Stimulated activated CD4-positive, alpha-beta T cell treated with anti-CD3 and anti-CD28 coated beads, Interleukin-1b, Interleukin-23, amount 100 ng/mL, for 1 hour (primary cell): ENCODE results near the gene BLCAP.
"Not testable (repeated sequence)": the region's sequence is repeated elsewhere in the genome, so short reads cannot be mapped to it uniquely, and the experiment has no call there.

ENCODE experiments used
- DNase-seq, 2 donors: peaks; one replicate each; pipeline ENCODE4 v3.0.0-alpha.2; 2020; ENCODE audit warnings: low read depth in 2 of 2

Gene BLCAP

GRCh38 chr20:37516811-37517750 lies 10.6 kb downstream of the BLCAP start:
- no peak for DNase-seq

GRCh38 chr20:37515876-37516275 lies 11.8 kb downstream of the BLCAP start:
- DNase-seq, result no peak

GRCh38 chr20:37513779-37514359 lies 13.8 kb downstream of the BLCAP start:
- DNase-seq, result no peak

- DNase-seq, result no peak
Observed at GRCh38 chr20:37511610-37512275, 15.9 kb downstream of the BLCAP start.

- no peak for DNase-seq
Observed at GRCh38 chr20:37510226-37510625, 17.4 kb downstream of the BLCAP start.

- DNase-seq, result no peak
Observed at GRCh38 chr20:37506152-37506725, 21.4 kb downstream of the BLCAP start.

- DNase-seq, result no peak
Observed at GRCh38 chr20:37505263-37506151, 22.2 kb downstream of the BLCAP start.

GRCh38 chr20:37504404-37505096 lies 23.1 kb downstream of the BLCAP start:
- no peak for DNase-seq

- DNase-seq, result no peak
Observed at GRCh38 chr20:37503256-37503927, 24.3 kb downstream of the BLCAP start.

- DNase-seq, result no peak
Observed at GRCh38 chr20:37502654-37503053, 25.0 kb downstream of the BLCAP start.

GRCh38 chr20:37501940-37502339 lies 25.7 kb downstream of the BLCAP start:
- DNase-seq, result no peak

- DNase-seq, result no peak
Observed at GRCh38 chr20:37500311-37500710, 27.4 kb downstream of the BLCAP start.

- DNase-seq, result no peak
Observed at GRCh38 chr20:37498066-37498665, 29.5 kb downstream of the BLCAP start.

- no peak for DNase-seq
Observed at GRCh38 chr20:37494796-37495195, 32.9 kb downstream of the BLCAP start.

GRCh38 chr20:37494301-37494700 lies 33.4 kb downstream of the BLCAP start:
- DNase-seq, result no peak

- no peak for DNase-seq
Observed at GRCh38 chr20:37492945-37493344, 34.7 kb downstream of the BLCAP start.

GRCh38 chr20:37492096-37492625 lies 35.5 kb downstream of the BLCAP start:
- DNase-seq, result no peak

GRCh38 chr20:37490663-37491350 lies 36.9 kb downstream of the BLCAP start:
- no peak for DNase-seq

GRCh38 chr20:37486209-37486608 lies 41.5 kb downstream of the BLCAP start:
- DNase-seq, result not testable (repeated sequence)
